H1 (cell line): ENCODE measurements around the gene SUOX. TPM values are rescaled to one million over a fixed set of nuclear protein-coding genes. Genes with fewer than 3 reads are reported as not detected.

ENCODE experiments used
- CHD1 ChIP-seq: IDR thresholded peaks from 2 replicates; pipeline ENCODE4 v1.6.1; 2012; ENCODE audit warnings: low read depth, low read length, improper control_type of control experiment
- CREB1 ChIP-seq: IDR thresholded peaks from 2 replicates; pipeline ENCODE4 v1.6.1; 2012; ENCODE audit warnings: inconsistent platforms
- HDAC2 ChIP-seq, 2 experiments: fragments of 300-600 bp in 1 of 2; sonication (generic) in 1 of 2; IDR thresholded peaks; 2 replicates each; pipeline ENCODE4 v1.6.1; 2011 to 2012; ENCODE audit warnings: low read depth in 2 of 2, low read length in 2 of 2, mild to moderate bottlenecking in 2 of 2, moderate library complexity in 2 of 2, borderline replicate concordance in 1 of 2, inconsistent platforms in 1 of 2
- SAP30 ChIP-seq: fragments of 300-600 bp; sonication (generic); IDR thresholded peaks from 2 replicates; pipeline ENCODE4 v1.7.1; 2012; ENCODE audit warnings: low read length, moderate library complexity, mild to moderate bottlenecking, inconsistent platforms; ENCODE audit not compliant: insufficient read depth, insufficient replicate concordance
- SP4 ChIP-seq: IDR thresholded peaks from 2 replicates; pipeline ENCODE4 v1.6.1; 2012; ENCODE audit warnings: low read length, inconsistent platforms
- YY1 ChIP-seq: IDR thresholded peaks from 2 replicates; pipeline ENCODE4 v1.6.1; 2011; ENCODE audit warnings: low read depth, mild to moderate bottlenecking, low read length
- polyA plus RNA-seq, 7 experiments: library from polyadenylated mRNA; depleted of rRNA in 3 of 7; stranded (reverse) in 5 of 7; unstranded in 2 of 7; fragments of >200 nt in 5 of 7; fragments of 200-250 nt in 2 of 7; gene quantifications; 1 replicate in 5 of 7; 2 replicates in 1 of 7; 4 replicates in 1 of 7; pipeline versions ENCODE4 v1.2.1 to v1.2.3, GENCODE V29; 2011 to 2013; ENCODE audit warnings: missing spikeins in 2 of 7, mixed read lengths in 2 of 7
- total RNA-seq: library from RNA; stranded (reverse); fragmentation: NEBNext Ultra II Directional; extraction: Animal tissue kit (Norgen Biotek cat#: 25700); gene quantifications from 2 replicates; pipeline ENCODE4 v1.2.1, GENCODE V29; 2021

Gene SUOX
- total and polyA plus RNA-seq, 2 of the 8 experiments (the other 6 are each of a cell fraction or from before 2014, with no cell fraction given): 22.5 to 31.3 TPM

DNA sequence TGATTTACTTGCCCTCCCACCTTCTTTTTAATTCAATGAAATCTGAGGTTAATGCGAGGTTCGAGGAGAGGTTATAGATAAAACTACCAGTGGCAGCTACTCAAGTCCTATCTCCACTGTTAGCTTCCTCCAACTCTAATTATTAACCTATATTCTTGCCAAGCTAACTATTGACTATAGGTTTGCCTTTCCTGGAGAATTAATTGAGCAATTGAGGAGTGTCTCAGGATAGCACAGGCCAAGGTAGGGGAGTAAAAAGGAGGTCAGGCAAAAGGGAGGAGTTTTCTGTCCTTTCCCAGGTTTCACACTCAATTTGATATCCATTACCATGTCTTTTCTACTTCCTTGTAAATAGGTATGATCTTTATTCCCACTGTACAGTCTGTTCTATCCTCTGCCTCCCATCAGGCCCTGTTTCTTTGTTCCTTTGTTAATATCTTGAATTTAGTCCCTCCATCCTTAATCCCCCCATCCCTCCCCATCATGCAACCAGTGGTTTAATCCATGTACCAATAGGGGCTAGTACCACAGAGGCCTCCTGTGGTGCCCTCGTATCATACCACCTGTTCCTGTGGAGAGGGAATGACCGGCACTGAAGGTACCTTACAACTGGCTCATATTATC lies 3.7 kb upstream of the SUOX start (continued):
- TF ChIP-seq CREB1: no peak
- TF ChIP-seq YY1: no peak
- no peak for TF ChIP-seq SP4
- no peak for TF ChIP-seq HDAC2 (IDR thresholded peaks at IDR 0.05; ENCODE audit: borderline replicate concordance in 1 of 2, low read depth in 2 of 2, low read length in 2 of 2)
- no peak for TF ChIP-seq CHD1
- no peak for TF ChIP-seq SAP30
